Brain pericyte (primary cell): Measurements from ENCODE around the gene PRSS33.

Experiments used
- DNase-seq: peaks from one replicate; pipeline ENCODE4 v3.0.0-alpha.2; 2012; ENCODE audit warnings: low read depth, low spot score

The PRSS33 gene

DNA sequence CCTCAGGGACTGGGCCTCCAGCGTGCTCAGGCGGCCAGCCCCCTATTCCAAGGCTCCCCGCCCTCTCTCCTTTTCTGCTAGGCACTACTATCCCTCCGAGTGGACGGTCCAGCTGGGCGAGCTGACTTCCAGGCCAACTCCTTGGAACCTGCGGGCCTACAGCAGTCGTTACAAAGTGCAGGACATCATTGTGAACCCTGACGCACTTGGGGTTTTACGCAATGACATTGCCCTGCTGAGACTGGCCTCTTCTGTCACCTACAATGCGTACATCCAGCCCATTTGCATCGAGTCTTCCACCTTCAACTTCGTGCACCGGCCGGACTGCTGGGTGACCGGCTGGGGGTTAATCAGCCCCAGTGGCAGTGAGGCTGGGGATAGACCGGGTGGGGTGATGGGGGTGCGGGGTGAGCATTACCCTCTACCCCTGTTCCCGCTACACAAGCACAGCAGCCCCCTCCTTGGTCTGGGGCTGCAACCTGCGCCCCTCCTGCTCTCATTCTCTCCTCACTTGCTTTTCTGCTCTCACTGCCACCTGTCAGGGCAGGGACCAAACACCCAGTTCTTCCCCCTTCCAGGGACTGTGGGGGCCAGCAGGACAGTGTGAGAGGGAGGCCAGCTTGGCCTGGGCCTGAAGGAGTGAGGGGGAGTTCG lies 12.0 kb upstream of the PRSS33 start:
- DNase-seq = no peak

DNA sequence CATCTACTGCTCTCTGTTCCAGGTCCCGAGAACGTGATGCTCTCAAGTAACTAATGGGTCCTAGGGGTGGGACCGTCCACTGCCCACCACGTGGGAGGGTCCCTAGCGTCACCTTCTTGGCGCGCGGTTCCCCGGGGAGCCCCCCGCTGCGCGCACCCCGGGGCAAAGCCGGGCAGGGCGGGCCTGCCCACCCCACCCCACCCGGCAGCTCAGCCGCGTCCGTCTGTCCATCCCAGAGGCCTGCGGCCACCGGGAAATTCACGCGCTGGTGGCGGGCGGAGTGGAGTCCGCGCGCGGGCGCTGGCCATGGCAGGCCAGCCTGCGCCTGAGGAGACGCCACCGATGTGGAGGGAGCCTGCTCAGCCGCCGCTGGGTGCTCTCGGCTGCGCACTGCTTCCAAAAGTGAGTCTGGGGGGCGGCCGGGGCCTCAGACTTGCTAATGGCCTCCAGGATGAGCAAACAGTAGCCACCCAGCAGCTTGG lies 11.4 kb upstream of the PRSS33 start:
- DNase-seq = no peak

DNA sequence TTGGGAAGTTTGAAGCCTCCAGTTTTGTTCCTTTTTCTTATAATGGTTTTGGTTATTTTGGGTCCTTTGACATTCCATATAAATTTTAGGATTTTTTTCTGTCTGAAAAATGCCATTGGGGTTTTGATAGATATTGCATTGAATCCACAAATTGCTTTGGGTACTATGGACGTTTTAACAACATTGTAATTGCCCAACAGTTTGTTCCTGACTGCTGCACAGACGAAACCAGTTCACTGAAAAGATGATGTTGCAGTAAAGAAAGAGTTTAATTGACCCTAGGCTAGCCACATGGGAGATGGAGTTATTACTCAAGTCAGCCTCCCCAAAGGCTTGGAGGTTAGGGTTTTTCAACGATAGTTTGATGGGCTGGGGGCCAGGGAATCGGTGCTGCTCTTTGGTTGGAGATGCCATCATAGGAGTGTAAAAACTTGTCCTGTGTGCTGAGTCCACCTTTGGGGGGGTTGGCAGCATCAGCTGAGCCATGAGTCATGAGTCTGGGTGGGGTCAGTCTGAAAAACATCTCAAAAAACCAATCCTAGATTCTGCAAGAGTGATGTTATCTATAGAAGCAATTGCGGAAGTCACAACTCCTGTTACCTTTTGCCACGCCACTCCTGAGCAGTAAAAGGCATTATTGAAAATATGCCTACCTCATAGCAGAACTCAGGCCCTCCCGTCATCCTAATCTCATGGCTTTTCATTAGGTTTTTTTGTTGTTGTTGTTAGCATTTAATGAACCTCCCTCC lies 8.2 kb upstream of the PRSS33 start:
- no peak for DNase-seq

DNA sequence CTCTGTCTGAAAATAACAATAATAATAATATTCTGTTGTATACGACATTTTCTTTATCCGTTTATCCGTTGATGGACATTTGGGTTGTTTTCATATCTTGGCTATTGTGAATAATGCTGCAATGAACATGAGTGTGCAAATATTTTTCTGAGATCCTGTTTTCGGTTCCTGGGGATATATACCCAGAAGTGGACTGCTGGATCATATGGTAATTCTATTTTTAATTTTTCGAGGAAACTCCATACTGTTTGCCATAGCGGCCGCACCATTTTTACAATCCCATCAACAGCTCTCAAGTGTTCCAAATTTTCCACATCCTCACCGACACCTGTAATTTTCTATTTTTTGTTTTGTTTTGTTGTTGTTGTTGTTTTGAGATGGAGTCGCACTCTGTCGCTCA lies 5.6 kb upstream of the PRSS33 start:
- no peak for DNase-seq

DNA sequence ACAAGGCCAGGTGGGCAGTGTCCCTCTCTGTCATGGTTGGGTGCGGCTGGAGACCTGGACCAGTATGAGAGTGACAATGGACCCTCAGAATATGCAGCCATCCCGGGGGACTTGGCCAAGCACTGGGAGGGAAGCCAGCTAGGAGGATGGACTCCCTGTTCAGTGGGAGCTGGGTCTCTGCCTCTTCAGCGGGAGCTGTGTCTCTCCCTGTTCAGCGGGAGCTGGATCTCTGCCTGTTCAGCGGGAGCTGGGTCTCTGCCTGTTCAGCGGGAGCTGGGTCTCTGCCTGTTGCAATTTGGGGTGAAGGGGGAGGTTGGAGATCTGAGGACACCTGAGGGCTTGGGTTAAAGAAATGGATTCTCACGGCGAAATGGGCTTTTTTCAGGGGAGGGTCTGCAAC lies 3.8 kb upstream of the PRSS33 start:
- DNase-seq = no peak

DNA sequence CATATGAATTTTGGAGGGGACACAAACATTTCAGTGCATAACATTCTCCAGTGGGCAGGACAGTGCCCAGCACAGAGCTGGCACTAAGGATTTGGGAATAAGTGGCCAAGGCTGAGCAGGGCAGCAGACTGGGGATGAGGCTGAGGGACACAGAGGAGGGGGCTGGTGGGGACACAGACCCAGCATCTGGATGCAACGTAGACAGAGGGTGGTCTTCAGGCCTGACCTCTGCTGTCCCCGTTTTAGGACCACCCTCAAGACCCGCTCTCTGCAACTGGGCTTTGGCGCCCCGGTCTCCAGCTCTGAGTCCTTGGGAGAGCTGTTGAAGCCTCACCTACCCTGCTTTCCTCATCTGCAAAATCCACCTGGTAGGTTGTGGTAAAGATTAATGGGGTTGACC lies 3.3 kb upstream of the PRSS33 start:
- DNase-seq = no peak

DNA sequence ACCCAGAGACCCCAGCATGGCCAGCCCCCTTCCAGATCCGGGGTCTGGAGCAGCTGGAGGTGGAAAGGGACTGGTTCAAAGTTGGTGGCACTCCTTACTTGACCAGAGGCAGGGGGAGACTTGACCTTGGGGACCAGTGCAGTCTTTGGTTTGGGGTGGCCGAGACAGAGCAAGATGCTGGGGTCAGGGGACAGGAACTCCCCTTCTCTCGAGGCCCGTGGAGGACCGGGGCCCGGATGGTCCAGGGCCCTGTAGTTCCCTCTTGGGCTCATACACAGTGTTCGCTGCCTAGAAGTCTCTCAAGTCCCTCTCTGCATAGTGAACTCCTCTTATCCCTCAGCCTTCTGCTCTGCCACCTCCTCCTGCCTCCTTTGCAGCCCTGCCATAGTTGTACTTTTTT lies 601 bp upstream of the PRSS33 start:
- DNase-seq = no peak

DNA sequence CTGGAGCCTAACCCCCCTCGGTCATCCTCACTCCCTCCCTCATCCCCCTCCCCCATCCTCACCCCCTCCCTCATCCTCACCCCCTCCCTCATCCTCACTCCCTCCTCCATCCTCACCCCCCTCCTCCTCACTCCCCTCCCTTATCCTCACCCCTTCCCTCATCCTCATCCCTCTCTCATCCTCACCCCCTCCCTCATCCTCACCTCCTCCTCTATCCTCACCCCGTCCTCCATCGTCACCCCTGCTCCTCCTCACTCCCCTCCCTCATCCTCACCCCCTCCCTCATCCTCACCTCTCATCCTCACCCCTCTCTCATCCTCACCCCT lies 571 bp downstream of the PRSS33 start:
- DNase-seq = no peak

DNA sequence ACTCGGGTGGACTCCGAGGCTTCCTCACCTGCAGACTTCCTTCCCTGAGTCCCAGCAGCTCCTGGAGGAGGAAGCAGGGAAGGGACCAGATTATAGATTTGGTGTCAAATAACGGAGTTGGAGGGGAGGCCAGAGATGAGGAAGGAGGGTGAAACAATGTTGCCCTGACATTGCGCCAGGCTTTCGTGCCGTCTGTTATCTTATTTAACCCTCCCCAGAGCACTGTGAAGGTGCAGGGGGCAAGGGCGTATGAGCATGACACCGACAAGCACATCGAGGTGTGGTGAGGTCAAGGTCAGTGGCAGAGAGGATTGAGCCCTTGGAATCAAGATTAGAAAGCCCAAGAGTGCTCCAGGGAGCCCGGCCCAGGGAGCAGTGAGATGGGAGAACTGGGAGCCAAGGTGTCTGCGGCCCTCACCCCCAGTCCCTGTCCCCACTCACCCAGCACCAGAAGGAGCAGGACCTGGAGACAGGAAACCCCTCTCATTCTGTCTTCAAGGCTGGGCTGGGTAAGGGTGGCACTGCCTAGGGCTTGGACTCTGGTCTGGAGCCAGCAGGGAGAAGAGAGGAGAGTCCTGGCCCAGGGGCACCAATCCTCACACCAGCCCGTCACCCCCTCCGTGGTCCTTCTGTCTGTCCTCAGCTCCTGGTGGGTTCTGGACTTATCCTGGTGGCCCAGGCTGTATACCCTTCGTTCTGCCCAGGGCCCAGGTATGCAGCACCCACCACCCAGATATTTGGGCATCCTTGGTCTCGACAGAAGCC lies 1.1 kb downstream of the PRSS33 start:
- no peak for DNase-seq

DNA sequence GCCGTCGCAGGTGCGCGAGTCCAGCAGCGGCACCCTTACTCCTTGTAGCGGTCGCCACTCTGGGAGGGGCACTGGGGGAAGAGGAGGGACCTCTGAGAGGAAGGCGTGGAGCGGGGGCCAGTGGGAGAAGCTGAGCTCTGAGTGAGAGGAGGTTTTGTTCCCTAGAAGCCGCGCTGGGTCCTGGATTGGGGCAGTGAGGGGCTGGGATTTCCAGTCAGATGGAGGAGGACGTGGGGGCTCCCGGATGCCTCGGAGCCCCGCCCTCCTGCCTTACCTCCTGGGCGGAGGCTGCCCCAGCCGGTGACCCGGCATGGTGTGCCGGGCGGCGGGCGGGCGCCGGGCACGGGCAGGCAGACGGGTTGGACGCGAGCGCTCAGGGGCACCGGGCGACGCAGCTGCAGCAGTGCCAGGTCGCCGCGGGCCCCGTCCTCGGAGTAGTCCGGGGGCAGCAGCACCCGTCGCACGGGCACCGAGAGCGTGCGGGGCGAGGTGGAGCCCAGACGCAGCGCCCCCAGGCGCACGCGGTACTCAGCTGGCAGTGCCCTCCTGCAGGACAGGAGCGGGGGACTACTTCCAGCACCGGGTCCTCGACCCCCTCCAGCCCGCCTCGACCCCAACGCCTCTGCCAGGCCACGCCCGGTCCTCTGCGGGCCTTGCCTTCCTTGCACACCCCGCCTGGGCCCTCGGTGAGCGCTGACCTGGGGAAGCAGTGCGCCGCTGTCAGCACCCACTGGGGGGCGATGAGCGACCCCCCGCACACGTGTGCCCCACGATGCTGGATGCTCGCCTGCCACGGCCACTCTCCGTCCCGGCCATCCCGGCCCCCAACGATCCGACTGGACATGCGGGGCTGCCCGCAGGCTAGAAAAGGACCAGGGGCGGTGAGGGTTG lies 2.0 kb downstream of the PRSS33 start:
- DNase-seq = no peak

DNA sequence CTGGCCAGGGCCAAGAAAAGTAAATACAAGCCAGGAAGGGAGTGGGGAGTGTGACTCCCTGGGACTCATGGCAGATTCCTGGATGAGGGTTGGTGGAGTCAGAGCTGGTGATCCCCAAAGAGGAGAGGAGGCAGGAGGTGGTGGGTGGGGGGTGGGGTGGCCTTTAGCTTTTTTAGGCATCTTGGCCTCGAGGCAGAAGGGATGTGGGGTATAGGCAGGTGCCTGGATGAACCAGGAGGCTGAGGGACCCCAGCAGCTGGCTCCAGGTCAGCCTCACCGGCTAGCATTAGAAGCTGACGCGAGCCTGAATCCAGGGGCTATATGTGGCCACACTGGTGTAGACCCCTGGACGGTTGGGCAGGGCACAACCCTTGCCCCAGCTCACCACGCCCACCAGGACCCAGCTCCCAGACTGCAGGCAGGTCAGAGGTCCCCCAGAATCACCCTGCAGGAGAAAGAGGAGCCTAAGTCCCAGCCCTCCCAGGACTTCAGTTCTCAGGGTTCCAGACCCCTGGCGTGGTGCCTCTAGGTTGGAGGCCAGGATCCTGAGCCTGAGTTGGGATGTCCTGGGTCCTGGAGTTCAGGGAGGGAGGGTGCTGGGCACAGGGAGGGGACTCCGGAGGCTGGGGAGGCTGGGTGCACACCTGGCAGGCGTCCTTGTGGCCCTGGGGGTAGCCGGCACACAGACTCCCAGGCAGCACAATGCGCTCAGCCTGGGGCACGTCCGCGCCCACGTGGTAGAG lies 2.8 kb downstream of the PRSS33 start:
- no peak for DNase-seq

DNA sequence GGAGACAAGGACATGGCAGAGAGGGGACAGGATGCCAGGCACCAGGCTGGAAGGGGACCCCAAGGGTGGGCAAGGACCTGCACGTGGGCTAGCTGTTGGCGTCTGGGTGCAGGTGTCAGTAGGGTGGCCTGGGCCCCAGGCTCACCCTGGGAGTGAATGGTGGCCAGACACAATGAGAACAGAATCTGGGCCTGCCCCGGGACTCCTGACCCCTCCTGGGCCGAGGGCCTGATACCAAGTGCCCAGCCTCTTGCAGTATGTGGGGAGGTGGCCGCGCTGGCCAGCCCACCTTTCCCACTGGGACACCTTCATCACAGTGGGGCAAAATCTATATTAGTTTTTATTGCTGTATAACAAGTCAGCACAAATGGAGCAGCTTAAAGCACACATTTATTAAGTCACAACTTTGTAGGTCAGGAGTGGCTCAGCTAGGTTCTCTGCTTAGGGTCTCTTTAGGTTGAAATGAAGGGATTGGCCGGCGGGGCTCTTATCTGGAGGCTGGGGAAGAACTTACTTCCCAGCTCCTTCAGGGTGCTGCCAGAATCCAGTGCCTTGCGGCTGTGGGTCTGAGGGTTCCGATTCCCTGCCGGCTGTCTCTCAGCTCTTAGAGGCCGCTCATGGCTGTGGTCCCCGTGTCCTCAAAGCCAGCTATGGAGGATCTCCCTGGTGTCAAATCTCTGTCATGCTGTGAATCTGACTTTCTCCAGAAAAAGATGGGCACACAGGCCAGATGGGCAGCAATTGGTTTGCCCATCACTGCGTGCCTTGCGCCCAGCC lies 3.6 kb downstream of the PRSS33 start:
- no peak for DNase-seq

DNA sequence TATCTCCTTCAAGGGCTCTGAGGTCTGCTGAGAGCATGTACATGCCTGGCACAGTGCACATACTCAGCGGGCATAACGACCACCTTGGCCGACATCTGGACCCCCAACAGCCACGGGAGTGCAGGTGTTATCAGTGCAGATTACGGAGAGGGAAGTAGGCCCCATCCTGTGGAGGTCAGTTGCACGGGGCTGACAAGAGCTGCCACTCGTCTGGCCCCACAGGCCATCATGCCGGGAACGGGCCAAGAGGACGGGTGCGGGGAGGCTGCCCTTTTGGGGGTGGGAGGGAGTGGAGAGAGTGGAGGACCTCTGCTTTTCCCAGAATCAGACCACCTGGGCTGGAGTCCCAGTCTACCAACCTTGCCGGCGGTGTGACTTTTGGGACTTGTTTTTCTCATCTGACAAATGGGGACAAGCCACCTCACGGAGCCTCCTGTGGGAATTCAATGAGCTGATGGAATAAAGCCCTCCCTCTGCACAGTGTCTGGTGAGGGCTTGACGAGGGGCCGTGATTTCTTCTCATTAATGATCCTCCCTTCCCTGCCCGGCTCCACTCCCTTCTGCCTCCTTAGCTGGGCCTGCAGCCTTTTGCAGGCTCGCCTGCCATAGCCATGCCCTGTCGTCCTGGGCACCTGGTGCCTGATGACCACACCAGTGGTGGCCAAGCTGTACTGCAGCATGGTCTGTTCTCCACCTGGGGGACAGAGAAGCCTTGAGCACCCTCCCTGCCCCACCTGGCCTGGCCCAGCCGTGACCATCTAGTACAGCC lies 4.6 kb downstream of the PRSS33 start:
- DNase-seq = no peak

DNA sequence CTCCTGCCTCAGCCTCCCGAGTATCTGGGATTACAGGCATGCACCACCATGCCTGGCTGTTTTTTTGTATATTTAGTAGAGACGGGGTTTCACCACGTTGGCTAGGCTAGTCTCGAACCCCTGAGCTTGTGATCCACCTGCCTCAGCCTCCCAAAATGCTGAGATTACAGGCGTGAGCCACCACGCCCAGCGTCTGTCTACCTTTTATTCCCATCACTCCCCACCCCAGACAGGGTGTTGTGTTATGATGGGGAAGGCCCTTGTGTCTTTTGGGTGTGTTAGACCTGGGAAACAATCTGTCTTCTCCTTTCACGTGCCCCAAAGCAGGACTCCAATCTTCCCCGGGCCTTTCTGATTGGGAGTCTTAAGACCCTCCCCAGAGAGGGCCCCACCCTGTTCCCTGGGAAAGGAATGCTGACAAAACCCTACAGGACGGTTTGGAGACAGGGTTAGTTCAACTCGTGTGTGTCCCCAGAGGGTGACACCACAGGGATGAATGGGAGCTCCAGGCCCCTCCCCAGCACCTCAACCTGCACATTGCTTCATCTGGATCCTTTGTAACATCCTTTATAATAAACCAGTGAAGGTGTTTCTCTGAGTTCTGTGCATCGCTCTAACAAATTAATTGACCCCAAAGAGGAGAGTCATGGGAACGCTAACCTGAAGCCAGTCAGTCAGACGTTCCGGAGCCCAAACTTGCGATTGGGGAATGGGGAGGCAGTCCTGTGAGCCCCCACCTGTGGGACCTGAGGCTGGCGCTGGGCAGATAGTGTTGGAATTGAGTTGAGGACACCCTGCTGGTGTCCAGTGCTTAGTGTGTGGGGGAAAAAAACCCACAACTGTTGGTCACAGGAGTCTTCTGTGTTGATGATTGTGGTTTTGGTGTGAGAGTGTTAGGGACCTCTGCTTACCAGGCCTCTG lies 7.1 kb downstream of the PRSS33 start:
- DNase-seq = no peak

DNA sequence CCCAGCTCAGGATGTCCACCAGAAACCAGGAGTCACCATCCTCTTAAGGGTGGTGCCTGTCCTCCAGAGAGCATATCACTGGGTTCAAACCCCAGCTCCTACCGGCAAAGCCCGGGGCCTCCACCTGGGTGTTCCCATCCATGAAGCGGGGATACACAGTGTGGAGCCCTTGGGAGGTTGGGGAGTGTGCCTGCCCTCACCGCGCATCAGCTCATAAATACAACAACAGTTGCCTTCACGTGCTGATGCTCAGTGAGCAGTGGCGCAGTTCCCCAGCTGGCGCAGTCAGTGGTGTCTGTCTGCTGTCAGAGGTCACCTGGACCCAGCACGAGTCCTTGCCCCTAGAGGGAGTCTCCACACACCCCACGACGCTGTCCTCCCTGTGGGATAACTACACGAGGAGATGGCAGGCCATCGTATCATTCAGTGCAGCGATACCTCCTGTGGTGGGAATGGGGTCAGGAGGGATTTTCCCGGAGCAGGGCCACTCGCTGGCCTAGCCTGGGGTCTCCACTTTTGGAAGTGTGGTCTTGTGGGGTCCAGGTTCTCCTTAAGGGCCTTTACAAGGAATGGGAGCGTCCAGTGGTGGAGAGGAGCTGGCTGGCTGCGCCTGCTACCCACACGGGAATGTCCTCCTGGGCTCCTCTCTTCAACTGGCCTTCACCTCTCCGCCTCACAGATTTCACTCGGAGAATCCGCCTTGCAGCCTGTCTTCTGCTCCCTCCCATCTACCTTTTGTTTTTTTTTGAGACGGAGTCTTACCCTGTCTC lies 8.0 kb downstream of the PRSS33 start:
- DNase-seq = no peak

DNA sequence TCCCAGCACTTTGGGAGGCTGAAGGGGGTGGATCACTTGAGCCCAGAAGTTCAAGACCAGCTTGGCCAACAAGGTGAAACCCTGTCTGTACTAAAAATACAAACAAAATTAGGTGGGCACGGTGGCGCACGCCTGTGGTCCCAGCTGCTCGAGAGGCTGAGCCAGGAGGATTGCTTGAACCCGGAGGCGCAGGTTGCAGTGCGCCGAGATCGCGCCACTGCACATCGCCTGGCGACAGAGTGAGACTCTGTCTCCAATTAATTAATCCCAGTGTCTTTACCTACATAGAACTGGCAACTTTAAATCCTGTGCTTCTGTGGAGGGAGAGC lies 8.8 kb downstream of the PRSS33 start:
- DNase-seq = no peak

DNA sequence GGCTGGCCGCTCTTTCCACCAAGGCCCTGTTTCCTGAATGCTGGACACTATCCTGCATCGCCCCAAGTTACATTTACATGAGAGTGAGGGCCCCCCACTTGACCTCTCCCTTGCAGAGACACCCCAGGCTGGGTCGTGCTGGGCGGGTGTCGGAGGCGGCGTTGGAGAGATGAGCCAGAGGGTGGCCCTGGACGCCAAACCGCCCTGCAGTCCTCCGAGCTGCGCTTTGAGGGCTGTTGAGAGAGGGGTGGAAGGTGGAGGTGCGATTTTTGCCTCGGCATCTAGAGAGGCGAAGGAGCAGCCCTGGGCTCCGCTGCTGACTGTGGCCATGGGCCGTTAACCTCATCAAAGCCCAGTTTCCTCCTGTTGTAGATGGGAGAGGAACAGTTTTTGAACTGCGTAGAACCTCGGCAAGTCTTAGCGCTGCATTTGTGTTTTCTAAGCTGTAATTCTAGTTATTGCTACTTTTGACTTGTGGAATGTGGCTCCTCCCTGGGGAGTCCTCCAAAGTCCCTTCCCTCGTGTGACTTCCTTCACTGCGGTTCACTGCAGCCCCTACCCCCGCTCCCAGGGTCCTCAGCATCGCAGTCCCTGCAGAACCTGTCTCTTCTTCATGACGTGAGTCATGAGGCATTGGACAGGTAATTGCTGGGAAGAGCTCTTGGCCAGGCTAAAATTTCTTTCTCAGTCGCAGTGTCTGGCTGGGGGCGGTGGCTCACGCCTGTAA lies 9.3 kb downstream of the PRSS33 start:
- no peak for DNase-seq
